OCI-LY3 (cell line): ENCODE data around the gene TMEM258.

Experiments
- H2AFZ ChIP-seq: fragments of 200-600, 300-600 bp; shearing (Covaris generic); 2 replicates; pipeline ENCODE4 v1.6.0; 2014; ENCODE audit warnings: antibody characterized with exemption, low read depth, low read length
- H3K27ac ChIP-seq: fragments of 200-600, 300-600 bp; sonication (generic); 2 replicates; pipeline ENCODE4 v1.5.1; 2014; ENCODE audit warnings: mild to moderate bottlenecking, low read length, moderate library complexity, mixed read lengths
- H3K27me3 ChIP-seq: fragments of 200-600, 300-600 bp; sonication (generic); 2 replicates; pipeline ENCODE4 v1.6.1; 2014; ENCODE audit warnings: low read depth, low read length, mixed read lengths
- H3K36me3 ChIP-seq: fragments of 200-600, 300-600 bp; sonication (generic); replicated peaks from 2 replicates; pipeline ENCODE3; 2014; ENCODE audit warnings: low read depth, low read length, mixed read lengths
- H3K4me1 ChIP-seq: fragments of 300-600, 200-600 bp; sonication (generic); 2 replicates; pipeline ENCODE4 v1.6.1; 2014; ENCODE audit warnings: low read length, mixed read lengths
- H3K4me2 ChIP-seq: fragments of 200-600, 300-600 bp; sonication (generic); 2 replicates; pipeline ENCODE4 v1.6.1; 2014; ENCODE audit warnings: low read length, mixed read lengths
- H3K4me3 ChIP-seq: fragments of 300-600, 200-600 bp; sonication (generic); 2 replicates; pipeline ENCODE4 v1.5.1; 2014; ENCODE audit warnings: antibody characterized with exemption, mild to moderate bottlenecking, low read length, moderate library complexity
- H3K79me2 ChIP-seq: fragments of 300-600, 200-600 bp; shearing (Covaris generic); 2 replicates; pipeline ENCODE4 v1.6.1; 2014; ENCODE audit warnings: mild to moderate bottlenecking, low read length, mixed read lengths
- H3K9ac ChIP-seq: fragments of 300-600, 200-600 bp; shearing (Covaris generic); 2 replicates; pipeline ENCODE4 v1.6.0; 2014; ENCODE audit warnings: mild to moderate bottlenecking, low read length, moderate library complexity
- H3K9me3 ChIP-seq: fragments of 200-600, 300-600 bp; shearing (Covaris generic); 2 replicates; pipeline ENCODE4 v1.6.1; 2014; ENCODE audit warnings: low read length, mixed read lengths; ENCODE audit not compliant: insufficient read depth
- H4K20me1 ChIP-seq: fragments of 200-600, 300-600 bp; sonication (generic); 2 replicates; pipeline ENCODE4 v1.6.1; 2016; ENCODE audit warnings: low read length, mixed read lengths; ENCODE audit not compliant: insufficient read depth
- CTCF ChIP-seq: fragments of 200-600, 300-600 bp; sonication (generic); IDR thresholded peaks from 2 replicates; pipeline ENCODE4 v1.5.1; 2014; ENCODE audit warnings: antibody characterized with exemption, low read length, low read depth
- EZH2phosphoT487 ChIP-seq: fragments of 200-600 bp; shearing (Covaris generic); IDR thresholded peaks from 2 replicates; pipeline ENCODE4 v1.6.1; 2018; ENCODE audit warnings: antibody characterized with exemption, mixed run types, low read depth

Gene TMEM258

GRCh38 chr11:61828379-61828628 is 35.9 kb upstream of the TMEM258 start:
- Histone ChIP-seq H3K9me3 (no peaks in the 10 kb centered on the region), H3K36me3 (peaks cover 38% of the 10 kb centered on the region), H3K4me3 (peak overlapping the region; percentile 90), H2AFZ (no peak overlapping the region), H3K4me1 (peaks cover 53% of the 10 kb centered on the region), H3K27ac (peak overlapping the region; percentile 96), H4K20me1 (peaks cover 30% of the 10 kb centered on the region), H3K9ac (peak overlapping the region; percentile 95), H3K27me3 (no peaks in the 10 kb centered on the region), H3K4me2 (peak overlapping the region; percentile 98), H3K79me2 (peaks cover 73% of the 10 kb centered on the region)
- no peak for TF ChIP-seq CTCF
- no peak for TF ChIP-seq EZH2phosphoT487

GRCh38 chr11:61827571-61828378 is 35.4 kb upstream of the TMEM258 start, which contains the start of gene FADS2:
TSS of gene FADS2 (plus strand) at chr11:61828300. CDS start at chr11:61828391, 91 bp downstream.
- Histone ChIP-seq H3K27ac (peak within 1 kb of the TSS; percentile 96), H3K36me3 (peaks cover 33% of the 10 kb centered on the region), H3K9me3 (no peaks in the 10 kb centered on the region), H2AFZ (no peak within 1 kb of the TSS), H3K4me1 (peaks cover 47% of the 10 kb centered on the region), H4K20me1 (peaks cover 30% of the 10 kb centered on the region), H3K4me3 (peak within 1 kb of the TSS; percentile 90), H3K9ac (peak within 1 kb of the TSS; percentile 95), H3K27me3 (no peaks in the 10 kb centered on the region), H3K4me2 (peak within 1 kb of the TSS; percentile 98), H3K79me2 (peaks cover 68% of the 10 kb centered on the region)
- TF ChIP-seq EZH2phosphoT487: no peak
- TF ChIP-seq CTCF: no peak

GRCh38 chr11:61826930-61827570 is 34.7 kb upstream of the TMEM258 start:
- Histone ChIP-seq H3K4me2 (peak overlapping the region; percentile 98), H3K27ac (peak overlapping the region; percentile 96), H3K79me2 (peaks cover 61% of the 10 kb centered on the region), H4K20me1 (peaks cover 28% of the 10 kb centered on the region), H2AFZ (no peak overlapping the region), H3K36me3 (peaks cover 26% of the 10 kb centered on the region), H3K9me3 (no peaks in the 10 kb centered on the region), H3K27me3 (no peaks in the 10 kb centered on the region), H3K4me3 (peak overlapping the region; percentile 90), H3K4me1 (peaks cover 40% of the 10 kb centered on the region), H3K9ac (peak overlapping the region; percentile 95)
- TF ChIP-seq EZH2phosphoT487 (no peak), CTCF (no peak)

- H3K27ac ChIP-seq: no peak overlapping the region
Measured at GRCh38 chr11:61820174-61820573, 27.8 kb upstream of the TMEM258 start.

More at GRCh38 chr11:61820174-61820573, 27.8 kb upstream of the TMEM258 start:
- Histone ChIP-seq H3K9me3 (no peaks in the 10 kb centered on the region), H3K4me3 (no peak overlapping the region), H2AFZ (no peak overlapping the region), H3K9ac (no peak overlapping the region), H3K79me2 (peaks cover 18% of the 10 kb centered on the region), H3K4me2 (no peak overlapping the region), H3K4me1 (peaks cover 9% of the 10 kb centered on the region), H3K27me3 (no peaks in the 10 kb centered on the region), H4K20me1 (no peaks in the 10 kb centered on the region), H3K36me3 (peaks cover 4% of the 10 kb centered on the region)
- TF ChIP-seq CTCF (no peak), EZH2phosphoT487 (no peak)
